T47D (cell line): ENCODE results near the gene CCT5.
"Not testable (repeated sequence)": the region's sequence is repeated elsewhere in the genome, so short reads cannot be mapped to it uniquely, and the experiment has no call there.

ENCODE experiments used
- DNase-seq, 2 experiments: peaks; one replicate each; pipeline versions ENCODE4 v3.0.0 to v3.0.0-alpha.2; 2011 to 2012; ENCODE audit warnings: low read depth in 1 of 2, low spot score in 1 of 2
- JUND ChIP-seq: IDR thresholded peaks from 2 replicates; pipeline ENCODE4 v1.6.1; 2012; ENCODE audit warnings: low read depth
- in situ Hi-C: cut with HindIII; loops from 2 replicates; pipeline ENCODE4 v1.10.0; 2016; ENCODE audit warnings: low sequenced_read_pairs, low pct_unique_long_range_greater_than_20kb

CCT5 gene

DNA sequence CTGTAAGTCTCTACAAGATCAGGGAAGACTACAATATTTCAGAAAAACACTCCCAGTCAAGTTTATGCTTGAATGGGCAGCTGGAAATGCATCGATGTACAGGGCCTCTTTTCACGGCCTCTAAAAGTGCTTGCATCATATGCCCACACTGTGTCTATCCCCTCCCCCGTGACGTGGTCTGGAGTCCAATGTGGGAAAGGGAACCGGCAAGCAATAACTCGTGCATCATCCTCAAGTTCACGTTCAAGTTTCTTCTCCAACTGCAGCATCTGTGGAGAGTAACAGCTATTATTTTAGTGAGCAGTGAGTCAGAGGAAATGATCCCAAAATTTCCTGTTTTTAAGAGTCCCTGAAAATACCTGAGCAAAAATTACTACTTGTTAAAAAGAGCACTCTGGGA is 22.7 kb upstream of the CCT5 start:
- DNase-seq: no peak
- in situ Hi-C loops: no loop called here
- no peak for TF ChIP-seq JUND

DNA sequence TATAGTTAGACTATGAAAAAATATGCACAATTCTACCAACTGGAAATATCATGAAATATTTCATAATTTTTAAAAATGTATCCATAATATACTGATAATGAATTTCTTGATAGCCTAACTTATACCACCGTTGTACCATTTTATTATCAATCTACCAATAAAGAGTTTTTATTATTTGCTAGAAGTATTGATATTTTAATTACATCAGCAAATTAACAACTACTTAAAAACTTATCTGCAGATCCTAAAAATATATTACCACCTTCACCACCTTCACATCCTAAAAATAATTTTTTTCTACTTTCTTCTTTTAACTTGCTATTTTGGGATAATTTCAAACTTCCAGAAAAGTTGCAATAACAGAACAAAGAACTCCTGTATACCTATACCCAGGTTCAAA is 21.8 kb upstream of the CCT5 start:
- DNase-seq: no peak
- in situ Hi-C loops: no loop called here
- TF ChIP-seq JUND: no peak

DNA sequence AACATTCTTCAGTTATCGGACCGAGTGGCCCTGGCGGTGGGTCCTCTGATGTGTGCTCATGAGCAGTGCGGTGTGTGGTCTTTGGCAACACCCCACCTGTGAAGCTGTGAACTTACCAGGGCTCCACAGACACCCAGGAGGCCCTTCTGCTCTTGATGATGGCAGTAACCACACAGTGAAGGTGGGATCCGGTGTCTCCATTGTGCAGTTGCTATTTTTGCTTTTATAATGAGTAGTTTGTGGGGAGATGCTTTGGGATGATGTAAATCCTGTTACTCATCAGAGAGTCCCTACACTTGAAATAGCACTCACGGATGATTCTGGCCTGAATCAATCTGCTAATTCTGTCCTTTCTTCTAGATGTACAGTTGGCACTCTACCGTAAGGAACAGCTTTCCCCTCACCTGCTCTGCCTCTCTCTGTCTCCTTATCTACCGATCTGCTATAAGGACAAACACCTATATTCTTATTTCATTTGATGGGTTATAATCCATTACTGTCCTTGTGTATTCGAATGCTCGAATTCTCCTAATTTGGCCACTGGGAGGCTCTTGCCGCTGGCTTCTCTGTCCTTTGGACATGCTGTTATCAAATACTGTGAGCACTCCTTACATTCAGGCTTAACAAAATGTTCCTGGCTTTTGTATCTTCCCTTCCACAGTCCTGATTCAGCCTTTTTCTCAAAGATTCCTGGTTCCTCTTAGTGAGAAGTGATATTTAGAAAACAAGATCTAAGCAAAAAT is 20.6 kb upstream of the CCT5 start:
- in situ Hi-C loops: no loop called here
- peak in 1 of 2 experiments; percentile 6 for DNase-seq
- no peak for TF ChIP-seq JUND

DNA sequence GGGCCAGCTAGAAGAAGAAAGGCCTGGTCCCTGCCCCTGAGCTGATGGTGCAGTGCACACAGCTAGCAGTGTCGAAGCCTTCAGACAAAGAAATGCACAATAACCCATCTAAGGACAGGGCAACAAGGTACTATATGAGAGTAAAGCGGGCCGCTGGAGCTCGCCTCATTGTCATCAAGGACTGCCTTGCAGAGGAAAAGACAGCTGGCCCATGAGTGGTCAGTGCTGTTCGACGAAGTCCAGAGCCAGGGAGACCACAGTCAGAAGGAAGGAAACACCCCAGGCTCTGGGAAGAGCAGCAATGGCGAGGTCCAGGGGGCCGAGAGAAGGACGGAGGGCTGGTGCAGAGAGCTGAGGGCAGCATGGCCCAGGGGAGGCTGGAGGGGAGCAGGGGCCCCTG is 17.7 kb upstream of the CCT5 start:
- no peak for TF ChIP-seq JUND
- in situ Hi-C loops: no loop called here
- DNase-seq: no peak

DNA sequence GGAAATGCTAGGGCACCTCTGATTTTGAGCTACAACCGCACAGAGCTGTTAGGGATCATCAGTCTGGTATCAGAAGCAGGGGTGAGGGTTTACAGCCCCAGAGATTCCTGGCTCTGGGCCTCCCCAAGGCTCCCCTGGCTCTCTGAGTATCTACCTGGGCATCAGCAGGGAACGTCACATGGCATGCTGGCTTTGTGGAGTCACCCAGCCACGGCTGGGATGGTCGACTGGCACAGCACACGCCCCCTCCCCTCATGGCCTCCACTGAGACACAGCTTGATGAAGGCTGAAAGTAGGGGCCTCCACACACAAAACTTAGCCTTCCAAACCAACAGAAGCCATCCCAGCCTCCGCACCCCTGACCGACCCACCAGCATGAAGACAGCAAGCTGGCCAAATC is 17.1 kb upstream of the CCT5 start:
- no peak for DNase-seq
- TF ChIP-seq JUND: no peak
- in situ Hi-C loops: no loop called here

DNA sequence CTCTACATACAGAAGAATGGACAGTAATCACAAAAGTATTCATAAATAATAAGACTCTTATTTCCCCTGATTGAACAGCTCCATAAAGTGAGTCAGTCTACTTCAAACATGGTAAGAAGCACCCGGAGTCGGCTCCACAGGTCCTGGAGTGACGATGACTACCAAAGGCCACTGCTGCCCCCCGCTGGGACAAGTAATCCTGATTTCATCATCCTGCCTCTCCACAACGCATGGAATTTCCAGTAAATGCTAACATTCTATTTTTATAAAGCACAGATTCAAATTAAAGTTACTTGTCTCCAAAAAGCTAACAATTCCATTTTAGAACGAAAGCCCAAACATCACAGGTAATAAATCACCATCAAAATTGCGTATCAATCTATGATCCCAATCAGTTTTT is 16.6 kb upstream of the CCT5 start:
- no peak for TF ChIP-seq JUND
- in situ Hi-C loops: no loop called here

DNA sequence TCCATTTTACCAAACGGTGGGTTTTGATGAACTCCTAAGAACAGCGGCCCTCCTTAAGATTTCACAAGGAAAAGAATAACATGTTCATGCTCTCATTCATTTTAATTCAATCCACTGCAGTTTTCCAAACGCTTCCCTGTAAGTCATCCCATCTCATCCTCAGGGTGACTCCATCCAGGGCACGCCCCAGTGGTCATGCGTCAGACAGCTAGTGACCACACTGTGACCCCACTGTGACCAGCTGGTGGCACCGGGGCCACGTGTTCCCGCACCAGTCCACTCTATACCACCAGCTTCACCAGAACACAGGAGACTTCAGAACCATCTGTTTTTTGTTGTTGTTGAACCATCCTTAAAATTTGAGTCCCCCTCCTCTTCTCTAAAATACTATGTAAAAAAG is 14.7 kb upstream of the CCT5 start:
- in situ Hi-C loops: no loop called here
- DNase-seq: no peak

More for the DNA sequence above, 16.6 kb upstream of the CCT5 start:
- peak in 1 of 2 experiments; percentile 42 for DNase-seq

DNA sequence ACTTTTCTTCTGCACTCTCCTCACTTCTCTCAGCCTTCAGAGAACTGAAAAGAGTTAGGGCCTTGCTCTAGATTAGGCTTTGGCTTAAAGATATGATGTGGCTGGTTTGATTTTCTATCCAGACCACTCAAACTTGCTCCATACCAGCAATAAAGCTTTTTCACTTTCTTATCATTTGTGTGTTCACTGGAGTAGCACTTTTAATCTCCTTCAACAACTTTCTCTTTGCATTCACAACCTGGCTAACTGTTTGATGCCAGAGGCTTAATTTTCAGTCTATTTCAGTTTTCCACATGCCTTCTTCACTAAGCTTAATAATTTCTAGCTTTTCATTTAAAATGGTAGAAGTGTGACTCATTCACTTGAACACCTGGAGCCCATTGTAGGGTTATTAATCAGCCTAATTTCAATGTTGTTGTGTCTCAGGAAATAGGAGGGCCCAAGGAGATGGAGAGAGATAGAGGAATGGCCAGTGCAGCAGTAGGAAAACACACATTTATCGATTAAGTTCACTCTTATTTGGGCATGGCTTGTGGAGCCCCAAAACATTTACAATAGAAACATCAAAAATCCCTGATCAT is 6.3 kb upstream of the CCT5 start:
- no peak for DNase-seq
- no peak for TF ChIP-seq JUND
- in situ Hi-C loops: no loop called here

More for the DNA sequence above, 14.7 kb upstream of the CCT5 start:
- TF ChIP-seq JUND: no peak

DNA sequence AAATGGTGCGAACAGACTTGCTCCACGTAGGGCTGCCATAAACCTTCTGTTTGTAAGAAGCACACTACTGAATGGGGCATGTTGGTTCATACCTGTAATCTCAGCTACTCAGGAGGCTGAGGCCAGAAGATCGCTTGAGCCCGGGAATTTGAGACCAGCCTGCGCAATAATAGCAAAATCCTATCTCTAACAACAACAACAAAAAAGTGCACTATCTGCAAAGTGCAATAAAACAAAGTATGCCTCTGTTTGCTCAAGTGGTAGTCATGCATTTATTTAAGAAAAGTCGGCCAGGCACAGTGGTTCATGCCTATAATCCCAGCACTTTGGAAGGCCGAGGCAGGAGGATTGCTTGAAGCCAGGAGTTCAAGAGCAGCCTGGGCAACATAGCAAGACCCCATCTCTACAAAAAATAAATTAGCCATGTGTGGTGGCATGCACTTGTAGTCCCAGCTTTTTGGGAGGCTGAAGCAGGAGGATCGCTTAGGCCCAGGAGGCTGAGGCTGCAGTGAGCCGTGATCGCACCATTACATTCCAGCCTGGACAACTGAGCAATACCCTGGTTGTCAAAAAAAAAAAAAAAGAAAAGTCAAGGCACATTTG is 5.6 kb upstream of the CCT5 start:
- no peak for TF ChIP-seq JUND
- no peak for DNase-seq
- in situ Hi-C loops: no loop called here

DNA sequence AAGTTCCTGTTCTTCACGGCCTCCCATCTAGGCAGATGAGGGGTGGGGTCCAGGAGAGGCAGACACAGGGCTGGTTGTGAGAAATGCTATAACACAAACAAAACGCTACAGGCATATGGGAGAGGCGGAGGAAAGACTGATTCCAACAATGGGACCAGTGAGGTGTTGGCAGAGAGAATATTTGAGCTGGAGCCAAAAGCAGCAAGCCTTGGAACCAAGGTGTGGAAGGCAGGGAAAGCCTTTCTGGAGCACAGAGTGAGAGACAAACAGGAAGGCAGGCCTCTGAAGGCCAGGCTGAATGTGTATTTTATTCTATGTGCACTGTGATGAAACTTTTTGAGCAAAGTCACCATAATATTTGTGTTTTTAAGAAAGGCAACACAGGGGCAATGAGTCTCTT is 3.3 kb upstream of the CCT5 start:
- no peak for TF ChIP-seq JUND
- DNase-seq: no peak

DNA sequence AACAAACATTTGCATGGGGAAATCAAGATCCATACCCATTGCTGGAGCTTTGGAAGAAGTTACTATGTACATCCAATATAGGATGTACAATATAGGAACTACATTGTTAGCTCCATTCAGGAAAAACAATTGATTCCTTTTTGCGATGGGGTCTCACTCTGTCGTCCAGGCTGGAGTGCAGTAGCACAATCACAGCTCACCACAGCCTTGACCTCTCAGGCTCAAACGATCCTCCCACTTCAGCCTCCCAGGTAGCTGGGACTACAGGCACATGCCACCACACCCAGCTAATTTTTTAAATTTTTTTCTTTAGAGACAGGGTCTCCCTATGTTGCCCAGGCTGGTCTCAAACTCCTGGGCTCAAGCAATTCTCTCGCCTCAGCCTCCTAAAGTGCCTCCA is 2.9 kb upstream of the CCT5 start:
- in situ Hi-C loops, DNase-seq: not testable (repeated sequence)

More for the DNA sequence above, 3.3 kb upstream of the CCT5 start:
- in situ Hi-C loops: no loop called here

DNA sequence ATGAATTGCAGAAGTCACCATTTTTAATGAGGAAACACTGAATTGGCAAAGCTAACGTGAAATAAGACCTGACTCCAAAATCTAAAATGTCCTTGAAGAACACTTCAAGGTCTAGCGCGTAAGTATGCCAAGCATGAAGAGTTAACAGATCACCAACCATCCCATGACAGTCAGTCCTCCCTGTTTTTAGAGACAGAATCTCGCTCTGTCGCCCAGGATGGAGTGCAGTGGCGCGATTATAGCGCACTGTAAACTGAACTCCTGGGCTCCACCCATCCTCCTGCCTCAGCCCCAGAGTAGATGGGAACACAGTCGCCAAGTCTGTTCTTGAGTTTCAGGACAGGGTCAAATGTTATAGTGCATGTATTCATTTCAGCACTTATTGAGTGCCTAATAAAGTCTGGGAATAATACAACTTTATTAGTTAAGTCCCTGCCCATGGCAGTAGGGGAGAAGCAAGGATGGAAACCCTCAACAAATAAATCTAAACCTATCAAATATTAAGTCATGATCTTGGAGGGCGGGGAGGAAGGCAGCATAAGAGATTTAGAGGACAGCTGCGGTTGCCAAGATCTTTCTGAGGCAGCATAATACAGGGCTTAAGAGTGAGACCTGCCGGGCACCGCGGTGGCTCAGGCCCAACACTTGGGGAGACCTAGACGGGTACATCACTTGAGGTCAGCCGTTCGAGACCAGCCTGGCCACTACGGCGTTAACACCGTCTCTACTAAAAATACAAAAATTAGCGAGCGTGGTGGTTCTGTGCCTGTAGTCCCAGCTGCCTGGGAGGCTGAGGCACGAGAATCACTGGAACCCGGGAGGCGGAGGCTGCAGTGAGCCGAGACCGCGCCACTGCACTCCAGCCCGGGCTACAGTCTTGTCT is 1.5 kb upstream of the CCT5 start:
- TF ChIP-seq JUND: no peak
- in situ Hi-C loops: no loop called here
- DNase-seq: peak in 1 of 2 experiments; percentile 18
